Ammon's horn (tissue), 1 donor: ENCODE measurements around the gene CEP83.
A peak's percentile ranks its signal among the peaks of the same experiment; 100 is the strongest.

Experiments used
- DNase-seq: peaks from one replicate; pipeline ENCODE4 v3.0.0-alpha.2; 2016; ENCODE audit warnings: low spot score

CEP83 gene

DNA sequence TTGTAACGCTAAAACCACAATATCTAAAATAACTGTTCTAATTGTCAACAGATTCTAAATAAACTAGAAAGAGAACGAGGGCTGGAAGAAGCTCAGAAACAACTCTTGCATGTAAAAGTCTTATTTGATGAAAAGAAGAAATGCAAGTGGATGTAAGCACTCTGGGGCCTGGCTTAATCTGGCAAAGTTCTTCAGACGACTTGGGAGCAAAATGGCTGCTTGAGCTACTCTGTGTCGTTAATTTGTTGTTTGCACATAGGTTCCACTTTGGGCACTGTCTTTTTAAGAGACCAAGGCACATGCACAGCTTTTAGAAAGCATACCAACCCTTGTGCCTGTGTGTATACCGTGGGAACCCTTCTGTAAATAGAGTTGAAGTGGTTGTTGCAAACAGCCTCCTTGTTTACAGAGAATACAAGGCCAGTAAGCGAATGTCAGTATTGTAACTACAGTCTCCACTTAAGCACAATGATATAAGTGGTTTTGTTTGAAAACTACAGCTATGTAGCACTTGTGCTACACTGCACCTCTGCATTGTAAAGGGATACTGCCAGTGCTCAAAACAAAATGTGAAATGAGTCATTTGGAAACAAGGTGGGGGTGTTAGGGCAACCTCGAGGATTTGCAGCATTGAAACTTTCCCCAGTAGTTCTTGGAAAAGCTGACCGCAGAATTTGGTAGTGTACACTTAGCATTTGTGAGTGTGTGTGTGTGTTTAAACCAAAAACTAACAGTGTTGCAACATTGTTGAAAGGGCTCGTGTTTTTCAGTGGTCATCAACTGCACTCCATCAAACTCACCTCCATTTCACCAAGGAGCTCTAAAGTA, 154.3 kb downstream of the CEP83 start:
- no peak for DNase-seq

DNA sequence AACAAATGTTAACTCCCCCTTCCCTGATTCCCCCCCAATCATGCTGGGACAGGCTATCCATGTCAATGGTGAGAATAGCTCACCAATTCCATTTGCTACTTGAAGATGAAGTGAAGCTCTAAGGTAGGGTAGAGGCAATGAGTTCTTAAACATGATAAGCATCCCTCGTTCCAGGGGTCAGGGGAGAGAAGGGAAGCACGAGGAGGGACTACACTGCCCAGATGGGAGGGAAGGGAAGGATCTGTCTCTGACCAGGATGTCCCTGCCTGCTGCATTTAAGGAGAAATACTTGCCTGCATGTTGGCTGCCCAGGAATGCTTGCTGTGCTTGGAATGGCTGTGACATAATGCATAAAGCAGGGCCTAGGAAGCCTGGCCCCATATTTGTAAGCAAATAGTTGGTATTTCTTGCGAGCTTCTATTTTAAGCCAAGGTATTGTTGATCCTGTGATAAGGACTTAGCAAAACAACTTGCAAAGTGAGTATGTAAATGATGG, 155.1 kb downstream of the CEP83 start:
- no peak for DNase-seq

DNA sequence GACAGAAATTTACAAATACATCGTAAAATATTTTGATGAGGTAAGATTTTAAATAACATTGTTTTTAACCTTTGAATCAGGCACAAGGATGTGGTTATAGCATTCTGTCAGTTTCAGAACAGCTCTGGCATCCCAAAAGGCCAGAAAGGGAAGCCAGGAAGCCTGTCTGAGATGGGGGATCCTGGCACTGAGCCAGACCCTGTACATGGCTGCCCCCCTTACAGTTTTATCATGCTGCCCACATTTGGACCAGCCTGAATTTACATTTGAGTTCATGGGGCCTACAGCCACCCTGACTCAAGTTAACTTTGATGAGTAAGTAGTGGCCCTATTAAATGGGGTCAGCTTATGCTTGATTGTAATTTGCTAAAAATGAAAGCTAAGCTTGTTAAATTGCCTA, 155.7 kb downstream of the CEP83 start:
- DNase-seq = no peak

DNA sequence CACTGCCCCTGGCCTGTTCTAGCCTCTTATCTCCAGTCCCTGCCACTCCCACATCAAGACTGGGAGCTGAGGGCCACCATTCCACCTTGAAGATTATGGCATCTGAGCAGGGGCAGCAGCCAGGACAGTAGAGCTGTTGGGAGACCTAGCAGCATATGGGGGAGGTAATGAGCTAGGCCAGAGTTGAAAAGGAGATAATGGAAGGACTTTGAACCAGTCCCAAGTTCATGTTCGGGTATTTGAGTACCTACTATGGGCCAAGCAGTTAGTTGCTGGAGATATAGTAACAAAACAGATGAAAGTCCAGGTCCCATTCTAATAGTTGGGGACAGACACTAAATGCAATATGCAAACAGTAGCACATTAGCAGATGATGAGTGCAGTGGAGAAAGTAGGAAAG, 159.8 kb downstream of the CEP83 start:
- no peak for DNase-seq

DNA sequence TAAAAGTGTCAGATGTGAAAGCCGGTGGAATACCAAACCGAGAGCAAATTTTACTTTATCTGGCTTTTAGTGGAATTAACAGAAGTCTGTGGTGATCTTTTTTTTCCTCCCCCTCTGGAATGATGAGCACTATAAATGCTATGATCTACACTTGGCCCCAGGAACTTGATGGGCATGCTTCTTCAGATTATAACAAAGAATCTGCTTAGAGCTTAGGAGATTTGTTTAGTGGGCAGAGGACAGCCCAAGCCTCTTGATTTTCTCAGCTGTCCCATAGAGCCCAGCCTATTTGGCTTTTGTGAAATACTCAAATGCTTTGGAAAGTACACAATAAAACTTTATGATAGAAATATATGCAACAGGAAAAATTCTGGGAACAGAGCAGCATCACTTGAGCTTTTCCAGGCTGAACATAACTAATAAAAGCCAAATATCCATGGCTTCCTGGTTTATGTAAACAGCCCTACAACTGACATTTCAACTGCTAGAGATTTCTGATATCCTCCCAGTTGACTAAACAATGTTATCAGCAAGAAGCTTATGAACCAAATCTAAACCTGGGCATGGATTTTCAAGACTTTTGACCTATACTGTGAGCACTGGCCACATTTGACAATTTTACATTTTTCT, 161.7 kb downstream of the CEP83 start:
- no peak for DNase-seq

DNA sequence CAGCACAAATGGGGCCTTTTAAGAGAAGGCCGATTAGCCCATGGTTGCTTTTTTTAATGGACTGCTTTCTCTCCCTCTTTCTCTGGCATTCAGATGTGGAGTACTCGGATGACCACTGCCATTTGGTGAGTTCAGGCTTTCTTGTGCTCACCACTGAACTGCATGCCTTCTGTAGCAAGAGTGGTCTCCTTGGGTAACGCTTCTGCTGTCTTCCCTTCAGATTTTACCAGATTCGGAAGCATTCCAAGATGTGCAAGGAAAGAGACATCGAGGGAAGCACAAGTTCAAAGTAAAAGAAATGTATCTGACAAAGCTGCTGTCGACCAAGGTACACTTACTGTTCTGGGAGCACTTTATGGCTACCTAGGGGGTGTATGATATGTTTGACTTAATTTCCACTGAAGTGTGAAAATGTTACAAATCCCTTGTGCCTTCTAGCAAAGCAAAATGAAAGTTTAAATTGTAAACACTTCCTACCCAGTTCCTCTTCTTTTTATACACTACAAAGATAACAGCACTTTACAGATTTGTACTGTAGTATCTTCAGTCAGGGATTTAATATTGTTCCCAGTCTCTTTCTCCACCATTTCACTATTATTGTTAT, 162.5 kb downstream of the CEP83 start:
- no peak for DNase-seq

DNA sequence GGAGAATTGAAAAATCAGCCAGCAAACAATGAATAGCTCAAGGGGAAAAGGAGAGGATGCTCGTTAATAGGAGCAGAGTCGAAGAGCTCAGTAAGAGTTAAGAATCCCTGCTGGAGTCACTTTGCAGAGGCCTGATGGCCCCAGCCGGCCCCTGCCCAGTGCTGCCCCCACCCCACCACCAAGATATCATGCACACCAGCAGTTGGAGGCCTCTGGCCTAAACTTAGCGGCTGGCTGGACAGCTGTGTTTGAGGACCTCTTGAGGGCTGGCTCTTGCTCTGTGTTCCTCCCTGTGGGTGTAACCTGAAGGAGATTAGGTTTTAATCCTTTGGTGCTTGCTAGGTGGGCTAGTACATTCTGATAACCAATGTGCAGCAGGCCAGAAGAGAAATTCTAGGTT, 169.3 kb downstream of the CEP83 start:
- DNase-seq = no peak

DNA sequence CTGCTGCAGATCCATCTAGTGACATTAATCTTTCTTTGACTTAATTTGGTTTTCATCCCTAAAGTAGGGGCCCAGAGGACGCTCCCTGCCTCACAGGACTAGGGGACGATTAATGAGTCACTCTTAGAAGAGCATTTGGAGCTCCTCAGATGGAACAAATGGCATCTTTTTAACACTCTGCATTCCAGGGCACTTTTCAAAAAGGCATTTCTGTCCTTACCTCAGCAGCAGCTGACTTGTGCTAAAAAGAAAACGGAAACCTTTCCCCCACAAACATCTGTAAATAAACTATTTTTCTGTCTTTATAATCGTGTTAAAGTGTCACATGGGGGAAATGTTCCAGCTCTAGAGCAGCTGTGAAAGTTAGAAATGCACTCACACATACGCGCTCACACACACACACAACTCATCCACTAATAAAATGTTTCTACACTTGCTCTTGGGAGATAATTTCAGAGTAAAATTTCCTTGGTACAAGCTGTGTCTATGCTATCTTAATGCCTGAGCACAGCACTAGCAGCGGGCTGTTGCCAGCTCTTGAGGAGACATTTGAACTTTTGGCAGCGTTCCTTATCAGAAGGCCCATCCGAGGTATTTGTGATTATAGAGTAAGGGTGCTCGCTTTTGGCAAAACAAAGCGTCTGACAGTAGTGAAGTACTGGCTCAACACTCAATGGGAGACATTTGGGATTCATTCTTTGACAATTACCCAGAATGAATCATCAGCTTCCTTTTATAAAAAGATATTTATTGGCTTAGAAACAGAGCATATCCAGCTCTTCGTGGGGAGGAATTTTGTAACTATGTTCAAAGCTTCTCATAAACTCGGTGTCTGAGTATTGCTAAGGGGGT, 170.0 kb downstream of the CEP83 start:
- DNase-seq = peak; percentile 33

DNA sequence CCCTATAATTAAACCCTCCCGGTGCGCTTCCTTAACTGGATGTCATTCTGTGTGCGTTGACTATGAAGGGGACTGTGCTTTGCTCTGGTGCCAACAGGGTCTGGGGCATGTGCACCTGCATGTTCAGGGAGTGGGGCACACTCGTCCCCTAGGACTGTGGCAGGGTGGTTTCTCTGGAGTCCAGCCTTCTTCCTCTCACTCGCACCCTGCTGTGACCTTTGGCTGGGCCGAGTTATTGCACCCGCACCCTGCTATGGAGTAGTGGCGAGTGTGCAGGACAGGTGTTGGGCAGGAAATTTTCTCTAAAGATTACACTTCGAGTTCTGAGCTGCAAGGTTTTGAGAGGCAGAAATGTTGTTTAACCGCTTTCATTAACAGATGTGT, 172.4 kb downstream of the CEP83 start:
- DNase-seq = no peak

DNA sequence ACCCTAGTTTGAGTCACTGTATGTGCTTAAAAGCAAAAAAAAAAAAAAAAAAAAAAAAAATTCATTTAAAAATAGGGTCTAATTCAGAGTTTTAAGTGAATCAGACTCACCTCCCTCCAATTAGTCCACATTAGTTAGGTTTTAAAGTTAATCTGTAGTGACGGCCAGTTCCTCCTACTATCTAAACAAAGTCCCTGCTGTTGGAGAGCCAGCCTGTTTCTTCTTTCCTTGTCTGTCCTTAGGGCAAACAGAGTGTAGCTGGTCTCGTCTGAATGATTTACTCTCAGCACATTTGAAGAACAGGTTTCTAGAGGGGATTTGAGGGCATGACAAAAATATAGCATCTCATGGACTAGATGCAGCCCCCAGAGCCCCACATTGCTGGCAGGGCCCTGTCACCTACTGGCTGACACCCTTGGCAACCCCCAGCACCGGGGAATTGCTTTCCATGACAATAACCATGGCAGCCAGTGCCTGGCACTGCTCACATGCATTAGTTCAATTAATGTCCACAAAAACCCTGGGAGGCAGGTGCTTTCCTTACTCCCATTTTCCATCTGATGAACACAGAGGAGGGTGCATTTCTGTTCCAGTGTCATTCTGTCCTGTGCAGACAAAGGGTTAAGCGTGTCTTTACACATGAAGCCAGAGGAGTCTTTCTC, 173.0 kb downstream of the CEP83 start:
- DNase-seq = no peak

DNA sequence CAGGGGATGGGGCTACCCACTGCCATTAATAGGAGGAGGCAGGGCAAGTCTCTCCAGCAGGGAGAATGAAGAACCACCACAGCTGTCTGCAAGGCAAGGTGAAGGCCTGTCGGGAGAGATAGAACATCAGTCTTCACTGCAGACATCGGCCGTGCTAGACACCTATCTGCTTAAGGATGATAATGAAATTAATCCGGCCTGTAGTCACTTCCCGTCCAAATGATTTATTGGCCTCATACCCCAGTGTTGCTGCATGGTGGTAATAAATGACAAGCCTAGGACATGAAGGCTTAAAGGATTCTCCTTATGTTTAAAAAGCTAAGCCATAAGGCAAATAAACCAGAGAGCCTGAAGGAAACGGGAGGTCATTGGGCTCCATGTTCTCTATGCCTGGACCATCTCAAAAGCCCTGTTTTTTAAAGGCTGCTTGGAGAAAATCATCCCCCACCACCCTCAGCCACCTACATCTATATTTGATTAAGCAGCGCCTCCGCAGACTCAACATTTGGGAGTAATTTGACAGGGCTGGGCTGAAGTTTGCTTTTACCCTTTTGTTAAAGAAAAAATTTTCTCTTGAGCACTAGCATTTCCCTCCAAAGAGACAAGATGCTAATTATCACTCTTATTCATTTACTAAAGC, 173.6 kb downstream of the CEP83 start:
- no peak for DNase-seq

DNA sequence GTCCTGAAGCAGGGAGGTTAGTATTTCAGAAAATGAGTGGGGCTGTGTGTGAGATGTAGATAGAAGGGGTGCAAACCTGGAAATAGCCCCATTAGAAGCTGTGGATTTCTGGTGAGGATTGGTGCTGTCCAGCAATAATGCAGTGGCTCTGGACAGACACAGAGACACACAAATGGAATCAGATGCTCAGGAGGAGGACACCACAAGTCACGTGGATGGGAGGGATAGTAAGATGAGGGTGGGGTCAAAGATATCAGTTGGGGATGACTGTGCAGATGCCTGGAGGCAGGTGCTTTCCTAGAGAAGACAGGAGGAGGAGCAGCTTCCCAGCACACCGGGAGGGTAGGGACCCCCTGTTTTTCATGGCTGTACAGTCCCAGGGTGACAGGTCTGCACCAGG, 174.8 kb downstream of the CEP83 start:
- DNase-seq = no peak

DNA sequence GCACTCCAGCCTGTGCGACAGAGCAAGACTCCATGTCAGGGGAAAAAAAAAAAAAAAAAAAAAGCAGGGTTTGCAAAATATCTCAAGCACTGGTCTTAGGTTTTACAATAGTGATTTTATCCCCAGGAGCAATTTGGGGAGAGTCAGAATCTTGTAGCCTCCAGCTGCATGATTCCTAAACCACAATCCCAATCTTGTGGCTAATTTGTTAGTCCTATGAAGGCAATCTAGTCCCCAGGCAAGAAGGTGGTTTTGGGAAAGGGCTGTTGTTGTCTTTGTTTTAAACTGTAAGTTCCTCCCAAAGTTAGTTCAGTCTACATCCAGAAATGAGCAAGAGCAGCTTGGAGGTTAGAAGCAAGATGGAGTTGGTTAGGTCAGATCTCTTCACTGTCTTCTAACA, 175.6 kb downstream of the CEP83 start:
- no peak for DNase-seq

DNA sequence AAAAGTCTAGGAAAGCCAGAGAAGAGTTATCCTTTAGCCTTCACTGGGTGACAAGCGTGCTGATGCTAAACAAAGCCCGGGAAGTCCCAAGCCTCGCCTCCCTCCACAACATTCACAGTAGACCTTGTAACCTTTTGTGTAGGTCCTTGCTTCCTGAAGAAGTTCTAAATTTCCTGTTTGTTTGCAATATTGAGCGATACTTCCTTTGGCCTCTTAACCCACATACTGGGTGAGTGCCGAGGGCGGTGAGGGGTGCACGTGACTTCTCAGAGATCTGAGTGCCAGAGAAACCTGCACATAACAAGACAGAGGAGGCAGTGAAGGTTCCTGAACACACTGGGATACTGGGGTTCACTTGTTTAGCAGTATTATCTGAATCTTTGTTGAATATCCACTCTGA, 177.0 kb downstream of the CEP83 start:
- DNase-seq = no peak

DNA sequence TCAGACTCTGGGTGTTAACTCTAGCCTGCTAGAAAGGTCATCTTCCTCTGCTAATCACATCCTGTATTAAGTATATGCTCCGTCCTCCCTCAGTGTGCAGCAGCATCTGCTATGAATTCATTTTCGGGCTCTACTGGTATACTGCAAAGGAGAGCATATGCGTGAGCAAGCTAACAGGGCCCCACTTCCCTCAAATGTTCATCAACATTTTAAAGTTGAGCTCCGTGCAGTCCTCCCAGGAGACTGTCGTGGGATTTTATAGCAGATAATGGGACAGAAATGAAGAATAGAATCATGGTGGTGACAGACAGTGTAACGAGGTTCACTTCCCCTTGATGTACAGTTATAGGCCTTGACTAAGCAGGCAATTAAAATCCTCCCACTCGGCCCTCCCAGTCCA, 179.6 kb downstream of the CEP83 start:
- no peak for DNase-seq

DNA sequence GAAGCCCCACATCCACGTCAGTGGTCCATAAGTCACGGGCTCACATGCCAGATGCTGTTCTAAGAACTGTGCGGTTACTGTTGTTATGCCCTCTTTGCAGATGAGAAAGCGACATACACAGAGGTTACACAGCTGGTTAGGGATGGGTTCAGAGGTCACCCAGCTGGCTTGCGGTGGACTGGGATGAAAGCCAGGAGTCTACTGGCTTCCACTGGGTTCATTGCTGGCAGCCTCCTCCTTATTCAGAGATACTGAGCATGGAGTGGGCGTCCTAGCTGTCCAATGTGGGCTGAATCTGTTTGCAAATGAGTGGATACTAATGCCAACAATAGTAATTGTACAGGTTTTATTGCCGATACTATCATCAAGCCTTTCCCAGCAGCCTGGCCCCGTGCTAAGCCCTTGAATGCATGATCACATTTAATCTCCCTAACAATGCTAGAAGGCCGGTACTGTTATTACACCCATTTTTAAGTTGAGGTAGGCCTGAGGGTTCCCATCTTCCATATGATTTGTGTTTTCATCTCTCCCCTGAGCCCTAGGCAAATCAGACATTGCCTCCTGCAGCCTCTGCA, 182.2 kb downstream of the CEP83 start:
- DNase-seq = peak; percentile 63

DNA sequence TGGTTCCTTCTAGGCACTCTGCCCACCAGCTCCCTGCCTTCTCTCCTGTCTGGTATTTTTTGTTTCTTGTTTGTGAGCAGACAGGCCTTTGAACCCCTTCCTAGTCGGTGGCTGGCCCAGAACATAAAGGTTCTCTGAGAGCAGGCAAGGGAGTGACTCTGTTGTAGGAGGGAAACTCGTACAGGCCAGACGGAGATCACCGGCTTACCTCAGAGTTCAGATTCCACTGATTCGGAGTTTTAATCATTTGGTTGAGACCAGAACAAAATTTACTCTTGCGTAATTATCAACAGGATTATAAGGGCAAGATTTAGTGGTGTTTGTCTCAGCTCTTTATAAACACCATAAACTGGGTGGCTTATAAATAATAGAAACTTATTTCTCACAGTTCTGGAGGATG, 182.9 kb downstream of the CEP83 start:
- DNase-seq = no peak

DNA sequence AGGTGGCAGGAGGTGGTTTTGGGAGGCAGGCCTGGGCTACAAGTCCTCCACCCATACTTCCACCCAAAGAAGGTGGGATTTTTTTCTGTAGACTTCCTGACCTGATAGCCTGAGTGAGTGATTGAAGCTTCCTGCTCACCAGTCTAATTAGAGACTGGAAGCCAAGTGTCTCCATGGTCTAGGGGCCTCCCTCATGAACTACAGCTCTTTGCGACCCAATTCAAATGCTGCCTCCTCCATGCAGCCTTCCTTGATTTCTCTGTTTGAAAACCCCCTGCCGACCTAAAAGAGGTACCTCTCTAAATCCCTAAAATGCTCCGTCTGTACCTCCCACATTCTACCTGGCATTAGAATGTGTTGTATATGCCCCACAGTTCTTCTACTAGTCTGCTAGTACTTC, 186.4 kb downstream of the CEP83 start:
- DNase-seq = no peak

DNA sequence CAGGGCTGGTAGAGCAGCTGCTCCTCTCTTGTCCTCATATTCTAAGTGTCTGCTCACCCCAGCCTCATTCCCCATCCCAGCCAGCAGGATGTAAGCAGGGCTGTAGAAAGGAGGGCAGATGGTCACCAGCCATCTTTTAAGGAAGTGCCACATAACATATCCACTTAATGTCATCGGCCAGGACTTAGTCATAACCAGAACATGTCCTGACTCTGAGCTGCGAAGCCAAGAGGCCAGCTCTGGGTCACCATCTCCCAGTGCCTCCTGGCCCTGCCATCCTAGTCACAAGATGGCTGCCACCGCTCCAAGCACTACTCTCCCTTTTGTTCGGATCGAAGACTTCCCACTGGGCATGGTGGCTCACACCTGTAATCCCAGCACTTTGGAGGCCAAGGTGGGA, 187.4 kb downstream of the CEP83 start:
- no peak for DNase-seq

DNA sequence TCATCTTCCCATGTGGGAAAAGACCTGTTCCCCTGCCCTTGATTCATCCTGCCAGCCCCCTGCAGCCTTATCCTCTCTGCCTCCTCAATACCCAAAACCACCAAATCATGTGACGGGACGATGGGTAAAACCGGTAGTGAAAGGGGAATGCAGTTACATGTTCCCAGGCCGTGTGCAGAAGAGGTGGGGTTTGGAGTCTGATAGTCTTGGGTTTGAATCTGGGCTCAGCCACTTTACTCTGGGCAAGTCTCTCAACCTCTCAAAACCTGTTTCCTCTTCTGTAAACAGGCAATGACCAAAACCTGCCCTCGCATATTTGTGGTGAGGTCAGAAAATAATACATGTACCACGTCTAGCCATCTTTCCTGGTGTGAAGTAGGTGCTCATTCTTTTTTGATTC, 188.3 kb downstream of the CEP83 start:
- no peak for DNase-seq
